Stimulated activated CD4-positive, alpha-beta T cell treated with anti-CD3 and anti-CD28 coated beads, Interleukin-12 subunit alpha, Interleukin-12 subunit beta, amount 100 ng/mL, for 4 hours (primary cell): ENCODE results near the gene CCDC141.
"Not testable (repeated sequence)": the region's sequence is repeated elsewhere in the genome, so short reads cannot be mapped to it uniquely, and the experiment has no call there.

ENCODE experiments used
- DNase-seq: peaks from one replicate; pipeline ENCODE4 v3.0.0-alpha.2; 2020

The CCDC141 gene

GRCh38 chr2:179031731-179032408 is 18.1 kb downstream of the CCDC141 start:
- DNase-seq = no peak

GRCh38 chr2:179024445-179024844 is 25.5 kb downstream of the CCDC141 start:
- DNase-seq = no peak

GRCh38 chr2:179022685-179023084 is 27.3 kb downstream of the CCDC141 start:
- DNase-seq = no peak

GRCh38 chr2:179021258-179021657 is 28.7 kb downstream of the CCDC141 start:
- no peak for DNase-seq

GRCh38 chr2:179020156-179020750 is 29.7 kb downstream of the CCDC141 start:
- peak; percentile 32 for DNase-seq

GRCh38 chr2:179019260-179019659 is 30.7 kb downstream of the CCDC141 start:
- no peak for DNase-seq

- no peak for DNase-seq
Measured at GRCh38 chr2:179017773-179018357, 32.1 kb downstream of the CCDC141 start.

GRCh38 chr2:179014189-179014588 is 35.7 kb downstream of the CCDC141 start:
- DNase-seq = not testable (repeated sequence)

GRCh38 chr2:179005976-179006375 is 44.0 kb downstream of the CCDC141 start:
- no peak for DNase-seq

GRCh38 chr2:178999476-178999875 is 50.5 kb downstream of the CCDC141 start:
- DNase-seq = no peak

- DNase-seq = no peak
Measured at GRCh38 chr2:178998539-178998938, 51.4 kb downstream of the CCDC141 start.

GRCh38 chr2:178997477-178997876 is 52.5 kb downstream of the CCDC141 start:
- DNase-seq = no peak

- DNase-seq = no peak
Measured at GRCh38 chr2:178997067-178997466, 52.9 kb downstream of the CCDC141 start.

GRCh38 chr2:178994264-178994663 is 55.7 kb downstream of the CCDC141 start:
- DNase-seq = no peak

GRCh38 chr2:178993788-178994187 is 56.1 kb downstream of the CCDC141 start:
- DNase-seq = no peak

GRCh38 chr2:178992719-178993118 is 57.2 kb downstream of the CCDC141 start:
- DNase-seq = not testable (repeated sequence)

- DNase-seq = no peak
Measured at GRCh38 chr2:178990533-178991241, 59.2 kb downstream of the CCDC141 start.

- not testable (repeated sequence) for DNase-seq
Measured at GRCh38 chr2:178989424-178989823, 60.5 kb downstream of the CCDC141 start.

- DNase-seq = not testable (repeated sequence)
Measured at GRCh38 chr2:178982652-178983051, 67.3 kb downstream of the CCDC141 start.

GRCh38 chr2:178980815-178981214 is 69.1 kb downstream of the CCDC141 start:
- DNase-seq = no peak

- no peak for DNase-seq
Measured at GRCh38 chr2:178978667-178979066, 71.3 kb downstream of the CCDC141 start.

GRCh38 chr2:178976351-178976750 is 73.6 kb downstream of the CCDC141 start:
- no peak for DNase-seq

- DNase-seq = no peak
Measured at GRCh38 chr2:178962805-178963433, 87.0 kb downstream of the CCDC141 start.
